Mesenchymal stem cell (in vitro differentiated cells and primary cell): ENCODE measurements around the gene CHST14.
A peak's percentile ranks its signal among the peaks of the same experiment; 100 is the strongest.

Experiments
- DNase-seq: peaks from one replicate; pipeline ENCODE4 v3.0.0-alpha.2; 2013
- H2AFZ ChIP-seq: one replicate; pipeline ENCODE4 v1.6.1; 2013; ENCODE audit warnings: low read depth, mild to moderate bottlenecking, control low read depth, inconsistent platforms, low read length, moderate library complexity
- H2AK5ac ChIP-seq: 2 replicates; pipeline ENCODE4 v1.6.1; 2013; ENCODE audit warnings: low read length, moderate library complexity, mild to moderate bottlenecking, inconsistent platforms; ENCODE audit not compliant: severe bottlenecking
- H2BK120ac ChIP-seq: one replicate; pipeline ENCODE4 v1.6.1; 2013; ENCODE audit warnings: low read depth, mild to moderate bottlenecking, inconsistent platforms, low read length, moderate library complexity
- H2BK12ac ChIP-seq, 2 experiments: one replicate each; pipeline ENCODE4 v1.6.1; 2013; ENCODE audit warnings: inconsistent platforms in 2 of 2, low read length in 2 of 2, mild to moderate bottlenecking in 2 of 2, moderate library complexity in 2 of 2, control low read depth in 1 of 2
- H2BK15ac ChIP-seq: one replicate; pipeline ENCODE4 v1.6.1; 2013; ENCODE audit warnings: mild to moderate bottlenecking, low read depth, inconsistent platforms; ENCODE audit not compliant: poor library complexity, severe bottlenecking
- H2BK5ac ChIP-seq: 2 replicates; pipeline ENCODE4 v1.6.1; 2013; ENCODE audit warnings: low read depth, mild to moderate bottlenecking, low read length, control low read depth, inconsistent platforms; ENCODE audit not compliant: poor library complexity, severe bottlenecking
- H3K14ac ChIP-seq, 2 experiments: one replicate each; pipeline ENCODE4 v1.6.1; 2013; ENCODE audit warnings: inconsistent platforms in 2 of 2, low read length in 2 of 2, control low read depth in 1 of 2, mild to moderate bottlenecking in 1 of 2, moderate library complexity in 1 of 2
- H3K18ac ChIP-seq, 2 experiments: one replicate each; pipeline ENCODE4 v1.6.1; 2013; ENCODE audit warnings: inconsistent platforms in 2 of 2, low read length in 2 of 2, control low read depth in 1 of 2, low read depth in 1 of 2, mild to moderate bottlenecking in 1 of 2
- H3K23ac ChIP-seq, 2 experiments: one replicate each; pipeline ENCODE4 v1.6.1; 2013; ENCODE audit warnings: inconsistent platforms in 2 of 2, low read length in 2 of 2, mild to moderate bottlenecking in 2 of 2, moderate library complexity in 2 of 2, control low read depth in 1 of 2
- H3K27ac ChIP-seq: 2 replicates; pipeline ENCODE4 v1.5.1; 2013; ENCODE audit warnings: mild to moderate bottlenecking, moderate library complexity, low read length, control low read depth, inconsistent platforms; ENCODE audit not compliant: poor library complexity, severe bottlenecking
- H3K27me3 ChIP-seq, 2 experiments: 2 replicates each; pipeline versions ENCODE4 v1.6.1 to v1.7.0; 2013; ENCODE audit warnings: low read length in 2 of 2, mild to moderate bottlenecking in 2 of 2, moderate library complexity in 2 of 2, control low read depth in 1 of 2, inconsistent platforms in 1 of 2; ENCODE audit not compliant: control insufficient read depth in 1 of 2, insufficient read depth in 1 of 2
- H3K36me3 ChIP-seq, 2 experiments: 2 replicates each; pipeline versions ENCODE4 v1.6.1 to v1.7.0; 2013; ENCODE audit warnings: low read length in 2 of 2, control low read depth in 1 of 2, inconsistent platforms in 1 of 2, low read depth in 1 of 2, mild to moderate bottlenecking in 1 of 2; ENCODE audit not compliant: insufficient read depth in 2 of 2, control insufficient read depth in 1 of 2
- H3K4ac ChIP-seq, 2 experiments: one replicate each; pipeline ENCODE4 v1.6.1; 2013; ENCODE audit warnings: inconsistent platforms in 2 of 2, low read length in 2 of 2, mild to moderate bottlenecking in 2 of 2, moderate library complexity in 2 of 2, control low read depth in 1 of 2, low read depth in 1 of 2
- H3K4me1 ChIP-seq: 2 replicates; pipeline ENCODE4 v1.6.1; 2013; ENCODE audit warnings: low read depth, low read length, control low read depth; ENCODE audit not compliant: control insufficient read depth, insufficient read depth
- H3K4me2 ChIP-seq: 2 replicates; pipeline ENCODE4 v1.6.1; 2013; ENCODE audit warnings: low read length, mild to moderate bottlenecking, inconsistent platforms; ENCODE audit not compliant: poor library complexity, severe bottlenecking
- H3K4me3 ChIP-seq, 2 experiments: 2 replicates each; pipeline versions ENCODE4 v1.5.1 to v1.7.0; 2013; ENCODE audit warnings: low read length in 2 of 2, mild to moderate bottlenecking in 2 of 2, control low read depth in 1 of 2, low read depth in 1 of 2; ENCODE audit not compliant: insufficient read depth in 1 of 2
- H3K79me1 ChIP-seq: replicated peaks from 2 replicates; pipeline ENCODE4 v1.6.1; 2013; ENCODE audit warnings: mild to moderate bottlenecking, control low read depth, low read length, inconsistent platforms; ENCODE audit not compliant: poor library complexity, severe bottlenecking
- H3K9ac ChIP-seq: 2 replicates; pipeline ENCODE4 v1.7.0; 2013; ENCODE audit warnings: mild to moderate bottlenecking, low read length, moderate library complexity
- H3K9me3 ChIP-seq: 2 replicates; pipeline ENCODE4 v1.7.0; 2013; ENCODE audit warnings: mild to moderate bottlenecking, low read length; ENCODE audit not compliant: control insufficient read depth
- H4K8ac ChIP-seq: one replicate; pipeline ENCODE4 v1.6.1; 2013; ENCODE audit warnings: inconsistent platforms, mild to moderate bottlenecking, low read length, moderate library complexity
- H4K91ac ChIP-seq: one replicate; pipeline ENCODE4 v1.6.1; 2013; ENCODE audit warnings: mild to moderate bottlenecking, low read length, inconsistent platforms
- WGBS: methylation state at CpG from one replicate; pipeline ENCODE4 v1.1.7; 2013; ENCODE audit warnings: mixed read lengths; 5-methylcytosine and 5-hydroxymethylcytosine counted together

Gene CHST14

DNA sequence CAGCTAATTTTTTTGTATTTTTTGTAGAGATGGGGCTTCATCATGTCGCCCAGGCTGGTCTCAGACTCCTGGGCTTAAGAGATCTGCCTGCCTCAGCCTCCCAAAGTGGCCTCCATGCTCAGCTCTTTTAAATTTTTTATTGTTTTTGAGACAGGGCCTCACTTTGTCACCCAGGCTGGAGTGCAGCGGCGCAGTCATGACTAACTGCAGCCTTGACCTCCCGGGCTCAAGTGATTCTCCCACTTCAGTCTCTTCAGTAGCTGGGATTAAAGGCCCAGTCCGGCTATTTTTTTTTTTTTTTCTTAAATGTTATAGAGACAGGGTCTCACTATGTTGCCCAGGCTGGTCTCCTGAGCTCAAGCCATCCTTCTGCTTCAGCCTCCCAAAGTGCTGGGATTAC is 45.1 kb upstream of the CHST14 start:
- Histone ChIP-seq H3K79me1 (no peaks in the 10 kb centered on the region), H3K4me1 (peaks cover 8% of the 10 kb centered on the region), H2AFZ (no peak overlapping the region), H2BK5ac (no peak overlapping the region), H2BK15ac (no peak overlapping the region), H3K14ac (no peak overlapping the region), H3K4me3 (no peak overlapping the region), H3K18ac (no peak overlapping the region), H3K23ac (no peak overlapping the region), H3K9ac (no peak overlapping the region), H3K9me3 (no peaks in the 10 kb centered on the region), H3K27ac (no peak overlapping the region), H3K4ac (no peak overlapping the region), H3K4me2 (no peak overlapping the region), H2AK5ac (no peak overlapping the region), H3K36me3 (no peaks in the 10 kb centered on the region), H2BK12ac (no peak overlapping the region), H4K91ac (no peak overlapping the region), H3K27me3 (peaks cover 9 to 36% of the 10 kb centered on the region in 2 experiments), H2BK120ac (no peak overlapping the region), H4K8ac (no peak overlapping the region)
- 93% methylated on average over 5 of the region's 5 CpGs for whole genome bisulfite sequencing
- no peak for DNase-seq

DNA sequence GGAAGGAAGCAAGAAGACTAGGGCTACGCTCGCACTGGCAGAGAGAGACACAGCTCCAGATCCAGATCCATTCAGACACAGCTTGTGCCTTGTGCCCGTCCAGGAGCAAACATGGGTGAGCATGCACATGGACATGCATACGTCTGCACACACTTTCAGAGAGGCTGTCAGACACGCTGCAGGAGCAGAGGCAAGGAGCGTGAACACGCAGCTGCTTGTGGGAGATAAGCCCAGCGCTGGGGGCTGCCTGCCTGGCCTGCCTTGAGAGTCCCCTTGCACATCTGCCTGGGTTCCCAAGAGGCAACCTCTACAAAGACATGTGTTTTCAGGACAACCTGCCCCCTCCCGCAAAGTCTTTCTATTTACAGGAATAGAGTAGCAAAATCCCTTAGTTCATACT is 43.6 kb upstream of the CHST14 start:
- H2AK5ac ChIP-seq: no peak overlapping the region
- H2BK120ac ChIP-seq: no peak overlapping the region
- H3K14ac ChIP-seq: peak overlapping the region in 1 of 2 experiments; percentile 46
- peaks cover 9 to 31% of the 10 kb centered on the region in 2 experiments for H3K27me3 ChIP-seq
- H3K9ac ChIP-seq: no peak overlapping the region
- no peaks in the 10 kb centered on the region for H3K36me3 ChIP-seq
- 89% methylated on average over 8 of the region's 9 CpGs for WGBS
- H2BK5ac ChIP-seq: no peak overlapping the region
- H3K79me1 ChIP-seq: no peaks in the 10 kb centered on the region
- no peaks in the 10 kb centered on the region for H3K4me1 ChIP-seq
- no peak overlapping the region for H2BK12ac ChIP-seq
- H3K4ac ChIP-seq: peak overlapping the region in 1 of 2 experiments; percentile 16
- H4K8ac ChIP-seq: no peak overlapping the region
- H3K27ac ChIP-seq: no peak overlapping the region
- H4K91ac ChIP-seq: peak overlapping the region; percentile 44
- no peak overlapping the region for H3K23ac ChIP-seq
- no peak overlapping the region for H3K4me2 ChIP-seq
- H3K18ac ChIP-seq: no peak overlapping the region
- H3K4me3 ChIP-seq: no peak overlapping the region
- no peaks in the 10 kb centered on the region for H3K9me3 ChIP-seq
- no peak overlapping the region for H2BK15ac ChIP-seq
- no peak for DNase-seq
- no peak overlapping the region for H2AFZ ChIP-seq

DNA sequence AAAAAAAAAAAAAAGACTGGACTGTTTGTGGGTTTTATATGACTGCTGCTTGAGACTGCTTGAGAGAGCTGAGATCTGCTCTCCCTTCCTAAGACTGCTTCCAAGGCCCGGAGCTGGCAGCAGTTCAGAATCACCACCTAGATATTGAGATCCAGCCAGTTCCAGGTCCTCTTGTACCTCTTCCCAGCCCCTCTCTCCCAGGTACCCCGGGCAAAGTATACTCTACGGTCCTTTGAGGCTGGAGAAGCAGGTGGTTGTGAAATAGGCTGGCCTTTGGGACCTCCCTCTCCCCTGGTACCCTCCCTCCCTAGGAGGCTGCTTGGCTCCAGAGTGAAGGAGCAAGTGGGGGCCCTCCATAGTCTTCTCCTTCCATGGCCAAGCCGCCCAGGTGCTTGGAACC is 42.6 kb upstream of the CHST14 start:
- no peak overlapping the region for H3K14ac ChIP-seq
- WGBS: 82% methylated on average over 4 of the region's 4 CpGs
- no peaks in the 10 kb centered on the region for H3K4me1 ChIP-seq

DNA sequence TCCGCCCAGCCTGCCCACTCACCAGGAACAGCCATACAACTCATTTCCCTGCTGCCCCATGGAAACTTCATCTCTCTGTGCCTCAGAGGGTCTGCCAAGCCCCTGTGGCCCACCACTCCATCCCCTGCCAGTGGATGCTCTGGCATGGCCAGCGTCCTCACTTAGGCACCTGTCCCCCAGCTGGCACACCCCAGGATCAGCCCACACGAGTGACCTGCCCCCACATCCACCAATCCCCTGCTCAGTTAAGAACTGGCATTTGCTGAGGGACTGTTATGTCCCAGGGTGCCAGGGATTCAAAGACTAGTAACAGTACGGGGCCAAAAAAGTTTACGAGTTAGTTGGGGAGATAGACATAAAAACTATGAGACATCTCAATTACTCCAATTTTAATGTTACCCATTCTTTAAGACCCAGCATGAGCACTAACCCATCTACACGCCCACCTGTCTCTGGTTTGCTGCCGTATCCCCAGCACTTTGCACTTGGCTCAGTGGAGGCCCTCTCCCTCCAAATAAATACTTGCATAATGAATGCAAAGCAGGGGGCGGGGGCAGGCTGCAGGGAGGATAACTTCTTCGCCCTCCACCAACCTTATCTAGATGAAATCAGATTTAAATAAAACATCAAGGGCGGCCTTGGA is 41.6 kb upstream of the CHST14 start:
- H2AFZ ChIP-seq: no peak overlapping the region
- H3K9ac ChIP-seq: no peak overlapping the region
- H3K4me1 ChIP-seq: no peaks in the 10 kb centered on the region
- H3K27ac ChIP-seq: no peak overlapping the region
- H3K23ac ChIP-seq: no peak overlapping the region
- H4K8ac ChIP-seq: no peak overlapping the region
- no peak overlapping the region for H3K4me3 ChIP-seq
- peaks cover 15 to 46% of the 10 kb centered on the region in 2 experiments for H3K27me3 ChIP-seq
- no peak overlapping the region for H3K4me2 ChIP-seq
- no peak overlapping the region for H3K14ac ChIP-seq
- H2BK15ac ChIP-seq: no peak overlapping the region
- H3K9me3 ChIP-seq: no peaks in the 10 kb centered on the region
- 88% methylated on average over 7 of the region's 10 CpGs for WGBS
- H2BK120ac ChIP-seq: no peak overlapping the region
- H4K91ac ChIP-seq: no peak overlapping the region
- H2BK12ac ChIP-seq: no peak overlapping the region
- no peak overlapping the region for H2AK5ac ChIP-seq
- no peak overlapping the region for H3K4ac ChIP-seq
- H2BK5ac ChIP-seq: no peak overlapping the region
- no peaks in the 10 kb centered on the region for H3K36me3 ChIP-seq
- no peaks in the 10 kb centered on the region for H3K79me1 ChIP-seq
- no peak overlapping the region for H3K18ac ChIP-seq
- DNase-seq: no peak

More for the DNA sequence above, 42.6 kb upstream of the CHST14 start:
- Histone ChIP-seq H3K79me1 (no peaks in the 10 kb centered on the region), H3K4ac (no peak overlapping the region), H4K91ac (no peak overlapping the region), H3K4me2 (no peak overlapping the region), H3K9me3 (no peaks in the 10 kb centered on the region), H3K27ac (no peak overlapping the region), H3K4me3 (no peak overlapping the region), H2BK5ac (no peak overlapping the region), H2BK12ac (no peak overlapping the region), H2AK5ac (no peak overlapping the region), H2BK120ac (no peak overlapping the region), H3K36me3 (no peaks in the 10 kb centered on the region), H3K27me3 (peaks cover 9 to 38% of the 10 kb centered on the region in 2 experiments), H3K18ac (no peak overlapping the region), H3K23ac (no peak overlapping the region), H4K8ac (no peak overlapping the region), H2AFZ (no peak overlapping the region), H2BK15ac (peak overlapping the region; percentile 19), H3K9ac (no peak overlapping the region)
- DNase-seq: no peak
